GM19025 (cell line): ENCODE data around the gene LITAF.
"Not testable (repeated sequence)": the region's sequence is repeated elsewhere in the genome, so short reads cannot be mapped to it uniquely, and the experiment has no call there.

Experiments used
- ATAC-seq: cut with Tn5 transposase; IDR thresholded peaks from one replicate; pipeline ENCODE4 v1.9.1; 2021; ENCODE audit warnings: mild to moderate bottlenecking, low read depth, moderate library complexity; ENCODE audit not compliant: unreplicated experiment

The LITAF gene

DNA sequence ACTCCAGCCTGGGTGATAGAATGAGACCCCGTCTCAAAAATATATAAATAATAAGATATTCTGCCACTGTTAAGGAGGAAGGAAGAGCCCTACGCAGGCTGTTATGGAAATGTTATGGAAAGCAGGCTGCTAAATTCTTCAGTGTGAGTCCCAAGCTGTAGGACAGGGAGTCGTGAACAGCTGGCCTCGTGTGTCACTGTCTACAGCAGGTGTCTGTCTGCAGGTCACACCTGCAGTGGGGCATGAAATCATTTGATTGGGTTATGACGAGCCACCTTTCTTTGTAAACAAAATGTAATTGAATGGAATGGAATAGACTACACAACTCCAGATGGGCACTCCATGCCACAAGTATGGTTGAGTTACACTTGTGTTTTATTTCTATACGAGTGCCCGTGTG is 15.6 kb upstream of the LITAF start:
- ATAC-seq: no peak

DNA sequence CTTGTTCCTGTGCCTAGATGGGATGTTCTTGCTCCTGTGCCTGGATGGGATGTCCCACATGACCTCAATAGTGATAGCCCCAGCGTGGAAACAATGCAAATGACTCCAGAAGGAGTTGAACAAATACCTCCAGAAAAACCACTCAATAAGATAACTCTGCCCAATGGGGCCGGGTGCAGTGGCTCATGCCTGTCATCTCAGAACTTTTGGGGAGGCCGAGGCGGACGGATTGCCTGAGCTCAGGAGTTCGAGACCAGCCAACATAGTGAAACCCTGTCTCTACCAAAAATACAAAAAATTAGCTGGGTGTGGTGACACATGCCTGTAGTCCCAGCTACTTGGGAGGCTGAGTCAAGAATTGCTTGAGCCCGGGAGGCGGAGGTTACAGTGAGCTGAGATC is 15.2 kb upstream of the LITAF start:
- ATAC-seq: no peak

GRCh38 chr16:11601425-11601824 is 14.7 kb upstream of the LITAF start:
- ATAC-seq: no peak

DNA sequence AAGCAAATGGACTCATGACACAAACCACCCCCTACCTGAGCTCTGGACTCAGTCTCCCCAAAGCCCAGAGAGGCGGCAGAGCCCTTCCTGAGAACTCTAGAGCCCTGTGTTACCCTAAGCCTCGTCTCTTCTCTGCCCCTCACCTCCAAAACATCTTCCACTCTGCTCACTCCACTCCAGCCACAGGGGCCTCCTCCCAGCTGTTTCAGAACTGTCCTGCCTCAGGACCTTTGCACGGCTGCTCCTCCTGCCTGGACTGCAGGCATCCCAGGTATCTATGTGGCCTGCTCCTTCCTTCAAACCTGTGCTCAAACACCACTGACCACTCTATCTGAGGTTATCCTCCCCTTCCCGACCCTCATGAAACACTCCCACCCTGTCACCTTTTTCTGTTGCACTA is 12.9 kb upstream of the LITAF start:
- no peak for ATAC-seq

- ATAC-seq: no peak
These were observed 10.7 kb upstream of the LITAF start for GRCh38 chr16:11597235-11598095.

GRCh38 chr16:11596572-11597226 is 10.0 kb upstream of the LITAF start:
- ATAC-seq: no peak

- no peak for ATAC-seq
These were observed 6.9 kb upstream of the LITAF start for GRCh38 chr16:11593581-11593980.

DNA sequence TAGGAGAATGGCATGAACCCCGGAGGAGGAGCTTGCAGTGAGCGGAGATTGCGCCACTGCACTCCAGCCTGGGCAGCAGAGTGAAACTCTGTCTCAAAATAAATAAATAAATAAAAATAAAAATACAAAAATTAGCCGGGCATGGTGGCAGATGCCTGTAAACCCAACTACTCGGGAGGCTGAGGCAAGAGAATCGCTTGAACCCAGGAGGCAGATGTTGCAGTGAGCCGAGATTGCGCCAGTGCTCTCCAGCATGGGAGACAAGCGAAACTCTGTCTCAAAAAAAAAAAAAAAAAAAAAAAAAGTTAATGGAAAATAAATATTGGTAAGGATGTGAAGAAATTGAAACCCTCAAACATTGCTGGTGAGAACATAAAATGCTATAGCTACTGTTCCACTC is 6.4 kb upstream of the LITAF start:
- ATAC-seq: not testable (repeated sequence)

DNA sequence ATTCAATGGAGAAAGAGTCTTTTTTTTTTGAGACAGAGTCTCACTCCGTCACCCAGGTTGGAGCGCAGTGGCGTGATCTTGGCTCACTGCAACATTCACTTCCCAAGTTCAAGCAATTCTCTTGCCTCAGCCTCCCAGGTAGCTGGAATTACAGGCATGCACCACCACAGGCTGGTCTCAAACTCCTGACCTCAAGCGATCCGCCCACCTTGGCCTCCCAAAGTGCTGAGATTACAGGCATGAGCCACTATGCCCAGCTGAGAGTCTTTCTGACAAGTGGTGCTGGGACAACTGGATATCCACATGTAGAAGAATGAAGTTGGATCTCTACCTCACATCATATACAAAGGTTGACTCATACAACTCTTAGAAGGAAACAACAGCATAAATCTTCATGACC is 4.9 kb upstream of the LITAF start:
- not testable (repeated sequence) for ATAC-seq

DNA sequence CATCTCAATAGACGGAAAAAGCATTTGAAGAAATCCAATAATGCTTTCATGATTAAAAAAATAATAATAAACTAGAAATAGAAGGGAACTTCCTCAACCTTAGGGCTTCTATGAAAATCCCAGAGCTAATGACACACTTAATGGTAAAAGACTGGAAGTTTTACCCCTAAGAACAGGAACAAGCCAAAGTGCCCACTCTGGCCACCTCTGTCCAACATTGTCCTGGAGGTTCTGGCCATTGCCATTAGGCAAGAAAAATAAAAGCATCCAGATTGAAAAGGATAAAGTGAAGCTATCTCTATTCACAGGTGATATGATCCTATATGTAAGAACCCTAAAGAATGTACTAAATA is 2.5 kb upstream of the LITAF start:
- ATAC-seq: no peak

- ATAC-seq: no peak
These were observed 1.8 kb upstream of the LITAF start for GRCh38 chr16:11588321-11589197.

- ATAC-seq: no peak
These were observed 1.0 kb upstream of the LITAF start for GRCh38 chr16:11587643-11588247.

DNA sequence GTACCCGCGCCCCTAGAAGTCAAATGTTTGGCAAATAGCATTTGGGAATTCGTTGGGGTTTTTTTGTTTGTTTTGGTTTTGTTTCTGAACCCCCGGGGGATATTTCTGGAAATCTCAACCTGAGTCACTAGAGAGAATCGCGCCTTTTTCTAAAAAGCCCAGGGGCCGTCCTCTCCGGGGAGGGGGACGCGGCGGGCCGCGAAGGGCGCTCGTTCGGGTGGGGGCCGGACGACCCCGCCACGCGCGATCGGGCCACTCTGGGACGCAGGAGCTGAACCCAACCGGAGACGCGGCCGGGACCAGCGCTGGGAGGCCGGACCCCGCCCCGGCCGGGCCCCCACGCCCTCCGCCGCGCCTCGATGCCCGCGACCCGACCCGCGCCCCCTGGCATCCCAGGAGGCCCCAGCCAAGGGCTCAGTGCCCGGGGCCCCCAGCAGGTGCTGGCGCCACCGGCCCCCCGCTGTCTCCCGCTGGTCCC is 302 bp downstream of the LITAF start:
- ATAC-seq: peak; percentile 19

- no peak for ATAC-seq
These were observed 1.0 kb downstream of the LITAF start for GRCh38 chr16:11585460-11586377.

- no peak for ATAC-seq
These were observed 2.7 kb downstream of the LITAF start for GRCh38 chr16:11583889-11584565.

- ATAC-seq: no peak
These were observed 3.6 kb downstream of the LITAF start for GRCh38 chr16:11583166-11583565.

DNA sequence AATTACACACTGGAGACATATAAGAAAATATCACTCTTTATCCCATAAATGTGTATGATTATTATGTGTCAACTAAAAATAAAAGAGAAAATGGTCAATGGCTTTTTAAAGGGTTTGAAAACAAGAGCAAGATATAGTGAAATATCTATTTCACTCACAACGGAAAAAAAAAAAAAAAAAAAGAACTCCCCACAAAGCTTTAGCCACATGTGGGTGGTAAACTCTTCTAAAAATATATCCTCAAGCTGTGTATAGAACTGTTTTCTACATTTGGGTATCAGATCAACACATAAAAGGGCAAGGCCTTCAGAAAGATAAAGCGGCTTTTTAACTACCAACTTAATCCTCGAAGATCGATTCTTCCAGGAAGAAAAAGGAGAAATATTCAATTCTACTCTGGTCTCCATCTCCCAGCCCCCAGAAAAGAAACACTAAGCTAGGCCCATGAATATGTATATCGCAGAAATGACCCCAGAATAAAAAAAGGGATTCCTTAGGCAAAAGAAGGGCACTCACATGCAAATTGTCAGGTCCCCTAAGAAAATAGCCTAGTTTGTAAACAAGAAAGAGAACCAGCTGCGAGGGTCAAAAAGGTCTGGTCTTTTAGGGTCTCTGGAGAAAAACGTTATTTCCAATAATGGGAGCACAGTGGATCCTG is 4.4 kb downstream of the LITAF start:
- no peak for ATAC-seq

DNA sequence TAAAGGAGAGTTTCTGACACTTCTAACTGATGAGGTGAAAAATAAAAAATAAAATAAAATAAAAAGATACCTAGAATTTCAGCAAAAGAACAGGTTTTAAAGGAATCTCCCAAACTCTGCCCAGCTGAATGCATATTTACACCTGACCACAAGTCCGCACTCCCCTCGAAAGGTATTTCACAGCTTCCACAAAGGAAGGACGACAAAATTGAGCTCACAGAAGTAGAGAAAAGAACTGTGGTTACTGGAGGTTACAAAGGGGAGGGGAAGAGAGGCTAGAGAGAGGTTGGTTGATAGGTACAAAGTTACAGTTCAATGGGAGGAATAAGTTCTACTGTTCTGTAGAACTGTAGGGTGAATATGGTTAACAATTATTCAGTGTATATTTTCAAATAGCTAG is 5.0 kb downstream of the LITAF start:
- no peak for ATAC-seq
